GM18870 (cell line): ENCODE data around the gene TASP1.
"Not testable (repeated sequence)": the region's sequence is repeated elsewhere in the genome, so short reads cannot be mapped to it uniquely, and the experiment has no call there.

ENCODE experiments used
- ATAC-seq: cut with Tn5 transposase; IDR thresholded peaks from one replicate; pipeline ENCODE4 v1.9.1; 2021; ENCODE audit warnings: moderate library complexity; ENCODE audit not compliant: unreplicated experiment

Gene TASP1

GRCh38 chr20:13403453-13403852 lies 235.3 kb downstream of the TASP1 start:
- no peak for ATAC-seq

- ATAC-seq: no peak
Observed at GRCh38 chr20:13402986-13403385, 235.7 kb downstream of the TASP1 start.

DNA sequence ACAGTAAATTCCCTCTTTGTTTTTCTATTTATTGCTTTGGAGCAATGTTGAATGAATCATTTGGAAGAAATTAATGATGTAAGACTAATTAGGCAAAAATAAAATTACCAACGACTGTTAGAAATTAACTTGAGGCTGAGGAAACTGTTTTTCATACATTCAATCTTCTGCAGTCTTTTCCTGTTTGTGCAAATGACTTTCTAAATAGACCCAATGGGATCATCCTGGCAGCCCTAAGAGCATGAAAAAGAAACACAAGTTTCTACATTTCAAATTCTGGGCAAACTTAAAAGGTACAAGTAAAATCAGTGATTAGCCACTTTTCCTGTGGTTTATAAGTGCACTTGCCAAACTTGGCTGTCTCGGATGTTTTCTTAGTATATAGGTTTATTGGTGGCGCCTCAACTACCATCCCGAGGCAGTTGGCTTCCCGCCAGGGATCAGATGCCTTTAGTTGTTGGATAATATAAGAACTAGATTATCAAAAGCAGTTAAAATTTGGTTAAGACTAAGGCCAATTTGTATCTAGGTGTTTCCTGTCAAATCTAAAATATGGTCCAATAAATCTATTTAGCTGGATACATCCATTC lies 236.5 kb downstream of the TASP1 start:
- no peak for ATAC-seq

DNA sequence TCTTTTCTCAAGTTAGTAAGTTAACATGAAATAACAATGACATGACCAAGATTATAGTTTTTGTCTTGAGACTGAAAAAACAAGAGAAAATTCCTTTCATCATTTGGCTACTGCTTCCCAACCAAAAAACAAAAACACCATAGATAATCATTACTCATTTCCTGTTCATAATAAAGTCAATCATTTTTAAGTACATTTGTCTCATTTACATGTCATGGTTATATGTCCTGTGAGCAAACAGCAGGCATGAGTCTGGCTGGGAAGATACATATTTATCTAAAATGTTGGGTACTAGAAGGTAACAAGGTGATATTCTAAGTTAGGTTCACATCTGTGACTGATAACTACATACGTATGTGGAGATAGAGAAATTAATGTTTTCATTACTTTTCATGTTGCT lies 237.1 kb downstream of the TASP1 start:
- no peak for ATAC-seq

DNA sequence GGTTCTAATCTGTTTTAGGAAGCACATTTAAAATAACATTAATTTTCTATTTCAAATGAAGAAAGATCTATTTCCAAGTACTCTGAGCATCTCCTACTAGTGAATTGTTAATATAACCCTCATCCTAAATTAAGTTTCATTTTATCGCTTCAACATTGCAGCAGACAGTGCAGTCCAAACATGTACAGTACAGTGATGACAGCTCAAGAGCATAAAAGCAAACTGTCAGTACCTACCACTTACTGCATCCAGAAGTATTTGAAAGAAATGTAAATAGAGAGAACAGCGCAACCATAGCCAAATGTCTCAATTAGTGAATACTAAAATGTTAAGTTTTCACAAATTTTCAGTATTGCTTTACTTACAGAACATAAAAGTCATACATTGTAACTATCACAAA lies 238.3 kb downstream of the TASP1 start:
- ATAC-seq: no peak

DNA sequence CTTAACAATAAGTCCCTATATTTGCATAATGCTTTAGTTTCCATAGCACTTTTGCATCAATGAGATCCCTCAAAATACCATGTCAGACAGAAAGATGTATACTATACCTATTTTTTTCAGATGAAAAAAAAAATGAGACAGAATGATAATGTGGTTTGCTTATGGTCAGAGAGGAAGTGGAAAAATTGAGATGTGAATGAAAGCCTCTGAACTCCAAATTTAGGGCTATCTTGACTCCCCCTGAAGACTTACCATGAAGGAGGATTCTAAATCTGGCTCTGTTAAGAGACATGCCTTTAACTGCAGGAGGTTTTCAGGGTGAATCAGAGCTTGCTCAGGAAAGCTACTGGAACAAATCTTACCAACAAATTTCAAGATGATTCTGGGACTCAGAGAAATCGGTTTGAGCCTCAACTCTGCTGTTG lies 241.4 kb downstream of the TASP1 start:
- no peak for ATAC-seq

DNA sequence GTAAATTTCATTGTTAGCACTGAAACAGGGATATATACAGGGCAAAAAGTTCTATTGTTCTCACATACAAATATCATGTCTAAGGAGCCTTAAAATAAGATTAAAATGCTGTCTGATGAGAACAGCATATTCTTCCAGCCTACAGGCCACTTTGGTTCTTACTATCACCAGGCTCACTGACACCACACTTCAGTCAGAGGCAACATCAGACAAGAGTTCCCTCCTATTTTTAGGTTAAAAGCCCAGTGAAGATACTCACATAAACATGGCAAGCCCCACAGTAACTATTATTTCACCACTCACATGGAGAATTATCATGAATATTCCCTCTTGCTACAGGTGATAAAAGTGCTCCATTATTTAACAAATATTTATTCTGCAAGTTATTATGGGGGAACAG lies 241.9 kb downstream of the TASP1 start:
- no peak for ATAC-seq

- ATAC-seq: no peak
Observed at GRCh38 chr20:13396022-13396421, 242.7 kb downstream of the TASP1 start.

GRCh38 chr20:13395232-13395631 lies 243.5 kb downstream of the TASP1 start:
- no peak for ATAC-seq

DNA sequence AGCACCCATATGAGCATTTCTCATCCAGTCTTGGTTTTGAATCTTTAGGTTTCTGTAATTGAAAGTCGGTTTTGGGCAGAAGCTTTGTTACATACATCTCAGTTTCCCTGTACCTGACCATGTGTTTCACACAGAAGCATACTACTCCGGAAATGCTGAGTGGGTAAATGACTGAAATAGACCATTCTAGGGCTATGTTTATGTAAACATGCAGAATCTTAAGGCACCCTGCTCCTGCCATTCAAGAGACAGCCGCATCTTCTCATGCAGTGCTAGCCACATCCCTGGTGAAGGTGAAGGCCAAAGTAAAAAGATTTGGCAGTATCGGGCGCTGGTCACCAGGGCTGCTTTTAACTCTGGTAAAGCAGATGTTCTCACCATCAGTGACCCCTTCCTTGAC lies 246.3 kb downstream of the TASP1 start:
- no peak for ATAC-seq

GRCh38 chr20:13389115-13389514 lies 249.6 kb downstream of the TASP1 start:
- no peak for ATAC-seq

DNA sequence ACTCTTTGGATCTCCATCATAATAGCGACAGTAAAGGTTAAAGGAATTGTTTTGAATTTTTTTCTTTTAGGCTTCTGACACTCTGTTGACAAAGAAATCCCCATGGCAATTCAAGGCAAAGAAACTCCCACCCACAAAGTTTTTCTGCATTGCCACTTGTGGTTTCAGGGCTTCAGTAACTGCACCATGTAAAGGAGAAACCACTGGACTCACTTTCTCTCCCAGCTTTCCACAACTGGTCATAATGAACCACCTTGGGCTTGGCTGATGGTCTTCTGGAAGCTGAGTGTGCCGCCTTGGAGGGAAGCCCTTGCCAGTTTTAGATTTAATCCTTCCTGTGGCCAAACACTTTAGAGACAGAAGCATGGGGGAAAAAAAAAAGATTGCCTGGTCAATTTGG lies 254.6 kb downstream of the TASP1 start:
- ATAC-seq: no peak

DNA sequence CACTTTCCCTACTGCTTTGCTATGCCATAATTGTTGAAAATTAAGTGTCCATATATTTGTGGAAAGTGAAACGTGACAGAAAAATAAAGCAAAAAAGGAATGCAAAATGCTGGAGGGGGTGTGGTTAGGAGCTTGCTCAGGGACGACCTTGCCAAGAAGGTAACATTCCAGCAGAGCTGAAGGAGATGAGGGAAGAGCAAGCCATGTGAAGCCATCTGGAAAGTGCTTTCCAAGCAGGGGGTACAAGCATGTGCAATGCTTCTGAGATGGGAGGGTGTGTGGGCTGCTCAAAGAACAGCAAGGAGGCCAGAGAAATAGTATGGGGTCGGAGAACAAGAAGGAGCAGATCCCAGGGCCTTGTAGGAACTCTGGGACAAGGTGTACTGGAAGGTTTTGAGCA lies 255.9 kb downstream of the TASP1 start:
- ATAC-seq: no peak

- not testable (repeated sequence) for ATAC-seq
Observed at GRCh38 chr20:13380497-13381229, 258.1 kb downstream of the TASP1 start.

DNA sequence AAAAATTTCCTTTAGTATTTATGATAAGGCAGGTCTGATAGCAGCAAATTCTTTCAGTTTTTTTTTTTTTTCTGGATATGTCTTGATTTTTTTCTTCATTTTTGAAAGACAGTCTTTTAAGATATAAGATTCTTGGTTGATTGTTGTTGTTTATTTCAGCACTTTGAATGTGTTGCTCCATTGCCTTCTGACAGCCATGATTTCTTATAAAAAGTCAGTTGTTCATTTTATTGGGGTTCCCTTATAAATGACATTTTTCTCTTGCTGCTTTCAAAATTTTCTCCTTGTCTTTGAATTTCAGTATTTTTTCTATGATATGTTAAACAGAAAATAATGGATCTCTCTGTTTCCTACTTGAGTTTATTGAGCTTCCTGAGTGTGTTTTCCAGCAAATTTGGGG lies 265.3 kb downstream of the TASP1 start:
- no peak for ATAC-seq

GRCh38 chr20:13364278-13365170 lies 274.2 kb downstream of the TASP1 start:
- no peak for ATAC-seq

- ATAC-seq: no peak
Observed at GRCh38 chr20:13363473-13363872, 275.3 kb downstream of the TASP1 start.

DNA sequence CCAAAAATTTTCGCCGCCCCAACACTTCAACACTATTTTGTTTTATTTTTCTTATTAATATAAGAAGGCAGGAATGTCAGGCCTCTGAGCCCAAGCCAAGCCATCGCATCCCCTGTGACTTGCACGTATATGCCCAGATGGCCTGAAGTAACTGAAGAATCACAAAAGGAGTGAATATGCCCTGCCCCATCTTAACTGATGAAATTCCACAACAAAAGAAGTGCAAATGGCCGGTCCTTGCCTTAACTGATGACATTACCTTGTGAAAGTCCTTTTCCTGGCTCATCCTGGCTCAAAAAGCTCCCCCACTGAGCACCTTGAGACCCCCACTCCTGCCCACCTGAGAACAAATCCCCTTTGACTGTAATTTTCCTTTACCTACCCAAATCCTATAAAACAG lies 276.6 kb downstream of the TASP1 start:
- ATAC-seq: not testable (repeated sequence)

GRCh38 chr20:13358936-13359335 lies 279.8 kb downstream of the TASP1 start:
- ATAC-seq: not testable (repeated sequence)

- ATAC-seq: not testable (repeated sequence)
Observed at GRCh38 chr20:13357782-13358181, 280.9 kb downstream of the TASP1 start.

DNA sequence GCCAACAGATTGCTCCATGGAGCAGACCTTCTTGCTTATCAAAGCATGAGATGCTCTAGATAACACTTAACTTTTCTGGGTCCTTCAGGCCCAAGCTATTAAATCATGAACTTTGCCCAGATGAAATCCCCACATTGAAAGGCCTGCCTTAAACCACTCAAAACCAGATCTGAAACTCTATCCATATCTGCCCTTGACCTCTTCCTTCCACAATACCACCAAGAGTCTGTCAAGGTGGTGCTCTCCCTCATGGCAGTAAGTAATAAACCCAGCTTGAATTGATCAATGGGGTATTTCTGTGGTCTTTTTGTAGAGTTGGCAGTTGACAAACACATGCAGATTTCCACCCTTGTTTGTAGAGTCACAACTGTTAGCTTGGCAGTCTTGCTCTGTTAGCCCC lies 282.1 kb downstream of the TASP1 start:
- peak; percentile 58 for ATAC-seq
